KMS-11 (cell line): ENCODE results near the gene HRH3.

ENCODE experiments used
- H2AFZ ChIP-seq: fragments of 200-600 bp; sonication (generic); 2 replicates; pipeline ENCODE4 v1.6.1; 2016; ENCODE audit warnings: antibody characterized with exemption, mixed run types, low read depth
- H3K27ac ChIP-seq: fragments of 200-600 bp; sonication (generic); 2 replicates; pipeline ENCODE4 v1.6.1; 2016; ENCODE audit warnings: mild to moderate bottlenecking, mixed run types
- H3K27me3 ChIP-seq: fragments of 200-600 bp; sonication (generic); 2 replicates; pipeline ENCODE4 v1.6.1; 2017; ENCODE audit warnings: mild to moderate bottlenecking, low read depth, mixed run types, moderate library complexity; ENCODE audit not compliant: insufficient read depth
- H3K36me3 ChIP-seq: fragments of 200-600 bp; sonication (generic); 2 replicates; pipeline ENCODE4 v1.6.1; 2017; ENCODE audit warnings: mild to moderate bottlenecking, mixed run types; ENCODE audit not compliant: insufficient read depth
- H3K4me1 ChIP-seq: fragments of 200-600 bp; sonication (generic); 2 replicates; pipeline ENCODE4 v1.6.1; 2016; ENCODE audit warnings: mild to moderate bottlenecking, low read depth, mixed run types; ENCODE audit not compliant: poor library complexity, severe bottlenecking
- H3K4me2 ChIP-seq: fragments of 200-600 bp; sonication (generic); 2 replicates; pipeline ENCODE4 v1.7.0; 2016; ENCODE audit warnings: mild to moderate bottlenecking, mixed run types
- H3K4me3 ChIP-seq: fragments of 200-600 bp; sonication (generic); IDR thresholded peaks from 2 replicates; pipeline ENCODE4 v1.6.1; 2017; ENCODE audit warnings: low read depth, low read length, mixed read lengths; ENCODE audit not compliant: insufficient read depth
- H3K79me2 ChIP-seq: fragments of 200-600 bp; sonication (generic); 2 replicates; pipeline ENCODE4 v1.6.1; 2016; ENCODE audit warnings: low read depth, mixed run types; ENCODE audit not compliant: insufficient read depth
- H3K9ac ChIP-seq: fragments of 200-600 bp; sonication (generic); 2 replicates; pipeline ENCODE4 v1.6.1; 2016; ENCODE audit warnings: mild to moderate bottlenecking, mixed run types
- H4K20me1 ChIP-seq: fragments of 200-600 bp; sonication (generic); 2 replicates; pipeline ENCODE4 v1.6.1; 2016; ENCODE audit warnings: mild to moderate bottlenecking, mixed run types; ENCODE audit not compliant: insufficient read depth
- TF ChIP-seq, protein P1 (sequence below): fragments of 200-600 bp; sonication (generic); conservative IDR thresholded peaks from 2 replicates; pipeline ENCODE4 v1.6.1; 2017; ENCODE audit warnings: low read depth, mild to moderate bottlenecking, antibody characterized with exemption, low read length, moderate library complexity, mixed read lengths

The HRH3 gene

DNA sequence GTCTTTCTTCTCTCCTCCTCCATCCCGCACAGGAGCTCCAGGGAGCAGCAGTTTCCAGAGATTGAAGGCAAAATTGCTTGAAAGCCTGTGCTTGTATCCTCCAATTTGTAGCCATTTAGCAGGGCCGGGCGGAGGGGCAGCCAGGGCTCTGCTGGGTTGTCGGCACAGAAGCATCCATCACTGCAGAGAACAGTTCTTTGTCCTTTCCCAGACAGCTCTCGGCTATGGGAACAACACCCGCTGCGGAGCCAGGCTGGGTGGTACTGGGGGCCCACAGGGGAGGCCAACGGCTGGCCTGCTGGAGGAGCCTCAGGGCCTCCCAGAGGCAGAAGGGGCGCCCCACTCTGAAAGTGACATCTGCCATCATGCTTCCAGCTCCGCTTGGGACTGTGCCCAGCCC, 7.8 kb downstream of the HRH3 start:
- Histone ChIP-seq H3K4me3 (no peak overlapping the region), H2AFZ (no peak overlapping the region), H3K79me2 (no peaks in the 10 kb centered on the region), H4K20me1 (no peaks in the 10 kb centered on the region), H3K9ac (no peak overlapping the region), H3K4me1 (no peaks in the 10 kb centered on the region), H3K36me3 (no peaks in the 10 kb centered on the region), H3K27ac (no peak overlapping the region), H3K4me2 (no peak overlapping the region), H3K27me3 (peaks cover 71% of the 10 kb centered on the region)
- TF ChIP-seq, protein P1, sequence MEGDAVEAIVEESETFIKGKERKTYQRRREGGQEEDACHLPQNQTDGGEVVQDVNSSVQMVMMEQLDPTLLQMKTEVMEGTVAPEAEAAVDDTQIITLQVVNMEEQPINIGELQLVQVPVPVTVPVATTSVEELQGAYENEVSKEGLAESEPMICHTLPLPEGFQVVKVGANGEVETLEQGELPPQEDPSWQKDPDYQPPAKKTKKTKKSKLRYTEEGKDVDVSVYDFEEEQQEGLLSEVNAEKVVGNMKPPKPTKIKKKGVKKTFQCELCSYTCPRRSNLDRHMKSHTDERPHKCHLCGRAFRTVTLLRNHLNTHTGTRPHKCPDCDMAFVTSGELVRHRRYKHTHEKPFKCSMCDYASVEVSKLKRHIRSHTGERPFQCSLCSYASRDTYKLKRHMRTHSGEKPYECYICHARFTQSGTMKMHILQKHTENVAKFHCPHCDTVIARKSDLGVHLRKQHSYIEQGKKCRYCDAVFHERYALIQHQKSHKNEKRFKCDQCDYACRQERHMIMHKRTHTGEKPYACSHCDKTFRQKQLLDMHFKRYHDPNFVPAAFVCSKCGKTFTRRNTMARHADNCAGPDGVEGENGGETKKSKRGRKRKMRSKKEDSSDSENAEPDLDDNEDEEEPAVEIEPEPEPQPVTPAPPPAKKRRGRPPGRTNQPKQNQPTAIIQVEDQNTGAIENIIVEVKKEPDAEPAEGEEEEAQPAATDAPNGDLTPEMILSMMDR: no peak

DNA sequence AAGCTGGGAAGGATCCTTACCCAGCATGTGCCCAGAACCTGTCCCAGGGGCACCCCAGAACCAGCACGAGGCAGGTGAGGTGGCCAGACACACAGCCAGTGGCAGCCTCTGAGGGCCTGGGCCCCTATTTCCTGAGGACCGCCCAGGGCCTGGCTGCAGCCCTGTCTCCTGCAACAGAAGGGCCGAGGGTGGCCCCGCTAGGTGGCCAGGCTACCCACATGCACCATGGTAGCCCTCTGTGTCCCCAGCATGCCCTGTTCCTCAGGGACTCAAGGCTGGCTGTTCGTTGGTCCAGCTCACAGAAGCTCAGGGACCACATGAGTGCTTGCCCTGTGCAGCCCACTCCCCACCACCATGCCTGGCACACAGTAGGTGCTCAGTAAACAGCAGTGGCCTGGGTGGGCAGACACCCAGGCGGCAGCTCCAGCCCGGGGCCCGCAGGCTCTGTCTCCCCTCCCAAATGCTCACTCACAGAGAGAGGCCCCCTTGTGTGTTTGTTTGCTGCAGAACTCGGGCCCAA, 8.2 kb downstream of the HRH3 start:
- Histone ChIP-seq H3K36me3 (no peaks in the 10 kb centered on the region), H3K27ac (no peak overlapping the region), H3K4me1 (no peaks in the 10 kb centered on the region), H3K79me2 (no peaks in the 10 kb centered on the region), H3K9ac (no peak overlapping the region), H3K4me2 (no peak overlapping the region), H3K27me3 (peaks cover 66% of the 10 kb centered on the region), H2AFZ (no peak overlapping the region), H3K4me3 (no peak overlapping the region), H4K20me1 (no peaks in the 10 kb centered on the region)
- TF ChIP-seq, protein P1: no peak

DNA sequence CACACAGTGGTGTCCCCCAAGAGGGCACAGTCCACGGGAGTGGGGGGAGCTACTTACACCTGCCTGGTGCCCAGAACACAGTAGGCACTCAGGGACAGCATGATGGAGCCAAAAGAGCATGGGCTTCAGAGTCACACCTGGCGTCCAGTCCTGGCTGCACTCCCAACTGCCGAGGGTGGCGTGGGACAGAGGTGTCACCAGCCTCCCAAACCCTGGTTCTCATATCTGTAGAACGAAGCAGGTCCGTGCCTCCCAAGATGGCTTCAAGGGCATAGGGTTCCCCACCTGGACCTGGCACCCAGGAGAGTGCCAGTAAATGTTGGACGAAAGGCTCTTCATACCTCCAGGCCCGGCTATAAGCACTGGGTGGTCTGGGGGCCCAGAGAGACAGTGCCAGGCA, 8.9 kb downstream of the HRH3 start:
- H3K9ac ChIP-seq: no peak overlapping the region
- TF ChIP-seq, protein P1: no peak
- H3K27ac ChIP-seq: no peak overlapping the region
- H4K20me1 ChIP-seq: no peaks in the 10 kb centered on the region
- no peak overlapping the region for H3K4me3 ChIP-seq
- no peak overlapping the region for H3K4me2 ChIP-seq
- no peaks in the 10 kb centered on the region for H3K4me1 ChIP-seq
- no peak overlapping the region for H2AFZ ChIP-seq
- no peaks in the 10 kb centered on the region for H3K36me3 ChIP-seq
- H3K27me3 ChIP-seq: peaks cover 60% of the 10 kb centered on the region
- no peaks in the 10 kb centered on the region for H3K79me2 ChIP-seq

DNA sequence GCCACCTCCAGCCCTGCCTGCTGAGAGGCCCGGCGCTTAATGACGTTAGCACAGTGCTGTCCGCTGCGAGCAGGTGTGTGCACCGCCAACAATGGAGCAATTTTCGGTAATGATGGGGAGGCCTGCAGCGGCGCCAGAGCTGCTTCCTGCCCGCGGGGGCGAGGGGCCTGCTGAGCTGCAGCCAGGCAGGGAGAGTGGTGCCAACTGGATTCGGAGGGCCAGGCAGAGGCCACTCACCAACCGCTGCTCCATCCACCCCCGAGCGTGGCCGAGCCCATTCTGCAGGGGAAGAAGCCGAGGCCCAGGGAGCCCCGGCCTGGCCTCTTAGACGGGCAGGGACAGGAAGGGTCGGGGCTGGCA, 9.6 kb downstream of the HRH3 start:
- H3K36me3 ChIP-seq: no peaks in the 10 kb centered on the region
- no peak overlapping the region for H3K9ac ChIP-seq
- peaks cover 53% of the 10 kb centered on the region for H3K27me3 ChIP-seq
- H3K27ac ChIP-seq: no peak overlapping the region
- no peak overlapping the region for H3K4me2 ChIP-seq
- no peaks in the 10 kb centered on the region for H3K79me2 ChIP-seq
- TF ChIP-seq, protein P1: no peak
- H3K4me3 ChIP-seq: no peak overlapping the region
- H2AFZ ChIP-seq: no peak overlapping the region
- no peaks in the 10 kb centered on the region for H3K4me1 ChIP-seq
- H4K20me1 ChIP-seq: no peaks in the 10 kb centered on the region
